Esophagus muscularis mucosa (tissue), 4 donors: ENCODE measurements around the gene PDCD6IP. TPM values are rescaled to one million over a fixed set of nuclear protein-coding genes. Genes with fewer than 3 reads are reported as not detected.

Experiments
- DNase-seq: peaks from one replicate; pipeline ENCODE4 v3.0.0-alpha.2; 2017; ENCODE audit errors: extremely low spot score
- H3K27ac ChIP-seq, 4 donors: fragments of 200-600 bp; sonication (generic); replicated peaks in 1 of 4; 1 replicate in 3 of 4; 2 replicates in 1 of 4; pipeline ENCODE4 v1.5.1; 2016 to 2019; ENCODE audit warnings: mild to moderate bottlenecking in 1 of 4
- H3K27me3 ChIP-seq, 4 donors: fragments of 200-600 bp; sonication (generic); one replicate each; pipeline versions ENCODE4 v1.5.1 to v1.6.0; 2016 to 2019
- H3K36me3 ChIP-seq, 4 donors: fragments of 200-600 bp; sonication (generic); one replicate each; pipeline ENCODE4 v1.5.1; 2016 to 2019
- H3K4me1 ChIP-seq, 4 donors: fragments of 200-600 bp; sonication (generic); one replicate each; pipeline ENCODE4 v1.5.1; 2016 to 2019
- H3K4me3 ChIP-seq, 4 donors: fragments of 200-600 bp; sonication (generic); 1 replicate in 2 of 4; 2 replicates in 2 of 4; pipeline ENCODE4 v1.5.1; 2016 to 2019; ENCODE audit warnings: mild to moderate bottlenecking in 4 of 4, moderate library complexity in 1 of 4
- H3K9me3 ChIP-seq, 4 donors: fragments of 200-600 bp; sonication (generic); 1 replicate in 3 of 4; 2 replicates in 1 of 4; pipeline ENCODE4 v1.5.1; 2016 to 2019
- EP300 ChIP-seq: sonication (generic); formaldehyde crosslinking; IDR thresholded peaks from one replicate; pipeline ENCODE4 v1.6.1; 2017; ENCODE audit warnings: antibody characterized with exemption
- POLR2A ChIP-seq: fragments of 450-650 bp; IDR thresholded peaks from one replicate; pipeline ENCODE4 v1.6.1; 2017; ENCODE audit warnings: antibody characterized with exemption, moderate library complexity, mild to moderate bottlenecking, low read depth
- POLR2AphosphoS5 ChIP-seq, 2 donors: sonication (generic); formaldehyde crosslinking; IDR thresholded peaks; one replicate each; pipeline ENCODE4 v1.6.1; 2017; ENCODE audit warnings: antibody characterized with exemption in 2 of 2
- WGBS: methylation state at CpG from one replicate; pipeline ENCODE4 v1.1.5; 2018; 5-methylcytosine and 5-hydroxymethylcytosine counted together
- intact Hi-C: fragments of 100-400 bp; cut with DNase I; formaldehyde crosslinking; loops from one replicate; pipeline ENCODE4 v1.15.1; 2023
- total RNA-seq, 4 donors: library from RNA; depleted of rRNA; stranded (reverse); fragments of >200 nt; gene quantifications; one replicate each; pipeline versions ENCODE4 v1.1.0 to v1.2.1, GENCODE V29; 2016
- TF ChIP-seq, protein P1 (sequence below), 3 experiments: fragments of 200-600 bp in 2 of 3; fragments of 450-650 bp in 1 of 3; sonication (generic) in 2 of 3; IDR thresholded peaks; one replicate each; pipeline ENCODE4 v1.5.1; 2017 to 2019; ENCODE audit warnings: antibody characterized with exemption in 3 of 3, mild to moderate bottlenecking in 2 of 3, moderate library complexity in 1 of 3

Gene PDCD6IP
- total RNA-seq, 4 donors from 2014 or later = 88.0 to 192 (median 145) TPM

DNA sequence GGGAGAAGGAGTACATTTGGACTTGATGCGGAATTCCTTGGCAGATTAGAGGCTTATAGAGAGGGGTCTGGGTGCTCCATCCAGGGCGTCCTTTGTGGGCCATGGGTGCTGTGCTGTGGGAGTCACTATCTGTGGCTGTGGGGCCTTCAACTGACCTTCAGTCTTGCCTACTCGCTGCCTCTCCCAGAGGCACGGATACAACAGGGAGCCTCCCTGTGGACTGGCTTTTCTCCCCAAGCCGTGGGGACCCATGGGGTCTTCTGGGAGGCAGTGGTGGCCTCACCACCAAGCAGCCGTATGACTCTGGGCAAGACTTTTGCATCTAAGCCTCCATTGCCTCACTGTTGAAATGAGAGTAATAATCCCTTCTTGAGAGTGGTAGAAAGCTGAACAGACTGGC lies 83.9 kb downstream of the PDCD6IP start:
- H3K9me3 ChIP-seq = no peaks in the 10 kb centered on the region
- no peak overlapping the region for H3K4me3 ChIP-seq
- intact Hi-C loops = no loop called here
- no peaks in the 10 kb centered on the region for H3K36me3 ChIP-seq
- H3K27ac ChIP-seq = no peak overlapping the region
- no peak for TF ChIP-seq EP300
- TF ChIP-seq, protein P1, sequence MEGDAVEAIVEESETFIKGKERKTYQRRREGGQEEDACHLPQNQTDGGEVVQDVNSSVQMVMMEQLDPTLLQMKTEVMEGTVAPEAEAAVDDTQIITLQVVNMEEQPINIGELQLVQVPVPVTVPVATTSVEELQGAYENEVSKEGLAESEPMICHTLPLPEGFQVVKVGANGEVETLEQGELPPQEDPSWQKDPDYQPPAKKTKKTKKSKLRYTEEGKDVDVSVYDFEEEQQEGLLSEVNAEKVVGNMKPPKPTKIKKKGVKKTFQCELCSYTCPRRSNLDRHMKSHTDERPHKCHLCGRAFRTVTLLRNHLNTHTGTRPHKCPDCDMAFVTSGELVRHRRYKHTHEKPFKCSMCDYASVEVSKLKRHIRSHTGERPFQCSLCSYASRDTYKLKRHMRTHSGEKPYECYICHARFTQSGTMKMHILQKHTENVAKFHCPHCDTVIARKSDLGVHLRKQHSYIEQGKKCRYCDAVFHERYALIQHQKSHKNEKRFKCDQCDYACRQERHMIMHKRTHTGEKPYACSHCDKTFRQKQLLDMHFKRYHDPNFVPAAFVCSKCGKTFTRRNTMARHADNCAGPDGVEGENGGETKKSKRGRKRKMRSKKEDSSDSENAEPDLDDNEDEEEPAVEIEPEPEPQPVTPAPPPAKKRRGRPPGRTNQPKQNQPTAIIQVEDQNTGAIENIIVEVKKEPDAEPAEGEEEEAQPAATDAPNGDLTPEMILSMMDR (IDR thresholded peaks at IDR 0.05) = no peak
- TF ChIP-seq POLR2AphosphoS5 (IDR thresholded peaks at IDR 0.05) = no peak
- no peak for TF ChIP-seq POLR2A
- no peak for DNase-seq
- WGBS = 96% methylated on average over 6 of the region's 6 CpGs
- no peaks in the 10 kb centered on the region for H3K27me3 ChIP-seq
- peaks cover 6 to 8% (median 7%) of the 10 kb centered on the region in 4 donors for H3K4me1 ChIP-seq

GRCh38 chr3:33883538-33883950 lies 85.1 kb downstream of the PDCD6IP start:
- no peak for DNase-seq
- H3K4me3 ChIP-seq = peak overlapping the region in 3 of 4 donors; percentile 14 to 37 (median 24)

DNA sequence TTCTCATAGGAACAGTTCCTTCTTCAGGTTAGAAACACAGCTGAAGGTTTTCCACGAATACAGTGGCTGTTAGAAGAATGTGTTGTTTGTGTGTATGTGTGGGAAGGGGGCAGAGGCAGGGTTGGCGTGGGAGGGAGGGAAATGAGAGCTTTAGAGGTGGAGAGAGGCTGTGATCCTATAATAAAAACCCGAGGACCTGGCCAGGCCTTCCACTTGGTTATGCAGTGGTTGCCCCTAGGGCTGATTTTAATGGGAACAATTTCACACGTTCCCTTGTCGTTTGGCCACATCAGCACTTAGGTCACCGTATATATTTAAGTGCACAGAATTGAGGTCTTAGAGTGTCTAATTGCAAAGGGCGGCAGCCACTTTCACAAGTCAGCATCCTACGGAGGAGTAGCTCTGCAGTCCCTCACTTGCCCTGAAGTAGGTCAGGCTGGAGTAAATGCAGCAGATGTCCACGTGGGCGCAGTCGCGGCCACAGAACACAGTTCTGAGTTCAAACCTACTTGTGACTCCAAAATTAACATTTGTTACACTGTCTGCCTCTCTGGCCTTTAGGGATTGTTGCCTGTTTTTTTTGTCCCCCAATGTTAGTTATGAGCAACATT lies 85.6 kb downstream of the PDCD6IP start:
- intact Hi-C loops = no loop called here
- H3K4me1 ChIP-seq = peaks cover 6 to 8% (median 7%) of the 10 kb centered on the region in 4 donors
- no peaks in the 10 kb centered on the region for H3K27me3 ChIP-seq
- H3K27ac ChIP-seq = no peak overlapping the region
- no peaks in the 10 kb centered on the region for H3K9me3 ChIP-seq
- peak overlapping the region in 3 of 4 donors; percentile 14 to 37 (median 24) for H3K4me3 ChIP-seq
- TF ChIP-seq, protein P1 (IDR thresholded peaks at IDR 0.05) = peak in 1 of 3 experiments; percentile 33
- TF ChIP-seq EP300 = no peak
- H3K36me3 ChIP-seq = no peaks in the 10 kb centered on the region
- WGBS = 61% methylated on average over 12 of the region's 12 CpGs
- no peak for DNase-seq

More at GRCh38 chr3:33883538-33883950, 85.1 kb downstream of the PDCD6IP start:
- intact Hi-C loops = no loop called here
- H3K36me3 ChIP-seq = no peaks in the 10 kb centered on the region
- no peaks in the 10 kb centered on the region for H3K9me3 ChIP-seq
- H3K27me3 ChIP-seq = no peaks in the 10 kb centered on the region
- WGBS = 5% methylated on average over 6 of the region's 6 CpGs
- H3K4me1 ChIP-seq = peaks cover 6 to 8% (median 7%) of the 10 kb centered on the region in 4 donors
- TF ChIP-seq EP300 = no peak
- TF ChIP-seq, protein P1 (IDR thresholded peaks at IDR 0.05) = peak; percentile 74 to 91 (median 85)
- no peak overlapping the region for H3K27ac ChIP-seq

DNA sequence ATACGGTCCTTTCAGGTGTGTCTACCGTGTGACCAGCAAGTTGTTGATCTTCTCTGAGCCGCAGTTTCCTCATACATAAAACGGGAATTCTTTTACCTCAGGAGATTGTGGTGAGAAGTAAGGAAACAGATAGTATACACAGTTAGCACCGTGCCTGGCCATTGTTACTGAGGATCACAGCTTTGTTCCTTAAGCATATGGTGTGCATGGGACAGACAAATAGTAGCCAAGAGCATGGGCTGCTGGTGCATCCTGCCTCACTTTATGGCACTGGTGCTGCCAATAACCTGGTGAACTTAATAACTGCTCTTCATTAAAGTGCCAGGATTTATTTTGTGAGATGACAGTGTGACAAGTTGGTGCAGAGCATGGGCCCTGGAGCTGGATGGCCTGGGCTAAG lies 86.3 kb downstream of the PDCD6IP start:
- no peak for TF ChIP-seq POLR2A
- TF ChIP-seq EP300 = no peak
- no peak overlapping the region for H3K27ac ChIP-seq
- no peaks in the 10 kb centered on the region for H3K36me3 ChIP-seq
- intact Hi-C loops = no loop called here
- DNase-seq = no peak
- peaks cover 6 to 8% (median 7%) of the 10 kb centered on the region in 4 donors for H3K4me1 ChIP-seq
- H3K4me3 ChIP-seq = no peak overlapping the region
- 63% methylated on average over 5 of the region's 5 CpGs for WGBS
- H3K9me3 ChIP-seq = no peaks in the 10 kb centered on the region
- no peaks in the 10 kb centered on the region for H3K27me3 ChIP-seq

DNA sequence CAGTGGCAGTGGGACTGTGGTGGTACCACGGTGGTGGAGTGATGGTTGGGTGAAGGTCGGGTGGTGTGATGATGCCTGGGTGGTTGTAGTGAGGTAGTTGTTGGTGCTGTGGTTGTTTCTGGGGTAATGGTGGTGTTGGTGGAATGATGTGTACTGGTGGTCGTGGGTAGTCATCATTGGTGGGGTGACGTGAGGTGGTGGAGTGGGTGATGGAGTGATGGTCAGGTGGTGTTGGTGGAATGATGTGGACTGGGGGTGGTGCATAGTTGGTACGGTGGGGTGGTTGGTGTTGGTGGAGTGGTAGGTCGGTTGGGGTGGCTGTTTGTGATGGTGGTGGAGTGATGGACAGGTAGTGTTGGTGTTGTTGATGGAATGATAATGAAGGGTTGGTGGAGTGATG lies 87.1 kb downstream of the PDCD6IP start:
- Histone ChIP-seq H3K36me3 (no peaks in the 10 kb centered on the region), H3K27ac (no peak overlapping the region), H3K9me3 (no peaks in the 10 kb centered on the region), H3K27me3 (no peaks in the 10 kb centered on the region), H3K4me3 (no peak overlapping the region), H3K4me1 (peaks cover 6 to 8% (median 7%) of the 10 kb centered on the region in 4 donors)
- DNase-seq = no peak
- intact Hi-C loops = no loop called here
- 73% methylated on average over 6 of the region's 6 CpGs for WGBS
- TF ChIP-seq POLR2A = no peak
- no peak for TF ChIP-seq EP300
- TF ChIP-seq, protein P1 (IDR thresholded peaks at IDR 0.05) = no peak
- TF ChIP-seq POLR2AphosphoS5 (IDR thresholded peaks at IDR 0.05) = no peak
